ENCODE measurements around the gene MOGAT2.

DNA sequence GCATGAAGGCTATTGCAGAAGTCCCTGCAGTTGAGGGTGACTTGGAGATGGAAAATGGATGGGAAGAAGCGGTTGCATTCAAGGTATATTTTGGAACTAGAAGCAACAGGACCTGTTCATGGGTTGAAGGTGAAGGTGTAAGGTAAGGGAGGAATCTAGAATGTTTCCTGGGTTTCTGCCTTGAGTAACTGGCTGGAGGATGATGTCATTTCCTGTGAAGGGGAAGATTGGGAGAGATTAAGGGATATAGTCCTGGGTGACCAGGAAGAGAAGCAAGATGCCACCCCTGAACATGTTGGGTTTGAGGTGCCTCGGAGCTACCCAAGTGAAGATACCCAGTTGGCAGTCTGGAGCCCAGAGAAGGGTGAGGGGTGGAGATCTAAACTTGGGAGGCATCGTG is 12.1 kb upstream of the MOGAT2 start:
- TF ChIP-seq, protein P1, sequence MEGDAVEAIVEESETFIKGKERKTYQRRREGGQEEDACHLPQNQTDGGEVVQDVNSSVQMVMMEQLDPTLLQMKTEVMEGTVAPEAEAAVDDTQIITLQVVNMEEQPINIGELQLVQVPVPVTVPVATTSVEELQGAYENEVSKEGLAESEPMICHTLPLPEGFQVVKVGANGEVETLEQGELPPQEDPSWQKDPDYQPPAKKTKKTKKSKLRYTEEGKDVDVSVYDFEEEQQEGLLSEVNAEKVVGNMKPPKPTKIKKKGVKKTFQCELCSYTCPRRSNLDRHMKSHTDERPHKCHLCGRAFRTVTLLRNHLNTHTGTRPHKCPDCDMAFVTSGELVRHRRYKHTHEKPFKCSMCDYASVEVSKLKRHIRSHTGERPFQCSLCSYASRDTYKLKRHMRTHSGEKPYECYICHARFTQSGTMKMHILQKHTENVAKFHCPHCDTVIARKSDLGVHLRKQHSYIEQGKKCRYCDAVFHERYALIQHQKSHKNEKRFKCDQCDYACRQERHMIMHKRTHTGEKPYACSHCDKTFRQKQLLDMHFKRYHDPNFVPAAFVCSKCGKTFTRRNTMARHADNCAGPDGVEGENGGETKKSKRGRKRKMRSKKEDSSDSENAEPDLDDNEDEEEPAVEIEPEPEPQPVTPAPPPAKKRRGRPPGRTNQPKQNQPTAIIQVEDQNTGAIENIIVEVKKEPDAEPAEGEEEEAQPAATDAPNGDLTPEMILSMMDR (IDR thresholded peaks at IDR 0.05; ENCODE audit: insufficient read depth, low read length), result no peak
- no peak for TF ChIP-seq SPI1 (IDR thresholded peaks at IDR 0.05; ENCODE audit: borderline replicate concordance, low read depth)
- TF ChIP-seq, protein P2, sequence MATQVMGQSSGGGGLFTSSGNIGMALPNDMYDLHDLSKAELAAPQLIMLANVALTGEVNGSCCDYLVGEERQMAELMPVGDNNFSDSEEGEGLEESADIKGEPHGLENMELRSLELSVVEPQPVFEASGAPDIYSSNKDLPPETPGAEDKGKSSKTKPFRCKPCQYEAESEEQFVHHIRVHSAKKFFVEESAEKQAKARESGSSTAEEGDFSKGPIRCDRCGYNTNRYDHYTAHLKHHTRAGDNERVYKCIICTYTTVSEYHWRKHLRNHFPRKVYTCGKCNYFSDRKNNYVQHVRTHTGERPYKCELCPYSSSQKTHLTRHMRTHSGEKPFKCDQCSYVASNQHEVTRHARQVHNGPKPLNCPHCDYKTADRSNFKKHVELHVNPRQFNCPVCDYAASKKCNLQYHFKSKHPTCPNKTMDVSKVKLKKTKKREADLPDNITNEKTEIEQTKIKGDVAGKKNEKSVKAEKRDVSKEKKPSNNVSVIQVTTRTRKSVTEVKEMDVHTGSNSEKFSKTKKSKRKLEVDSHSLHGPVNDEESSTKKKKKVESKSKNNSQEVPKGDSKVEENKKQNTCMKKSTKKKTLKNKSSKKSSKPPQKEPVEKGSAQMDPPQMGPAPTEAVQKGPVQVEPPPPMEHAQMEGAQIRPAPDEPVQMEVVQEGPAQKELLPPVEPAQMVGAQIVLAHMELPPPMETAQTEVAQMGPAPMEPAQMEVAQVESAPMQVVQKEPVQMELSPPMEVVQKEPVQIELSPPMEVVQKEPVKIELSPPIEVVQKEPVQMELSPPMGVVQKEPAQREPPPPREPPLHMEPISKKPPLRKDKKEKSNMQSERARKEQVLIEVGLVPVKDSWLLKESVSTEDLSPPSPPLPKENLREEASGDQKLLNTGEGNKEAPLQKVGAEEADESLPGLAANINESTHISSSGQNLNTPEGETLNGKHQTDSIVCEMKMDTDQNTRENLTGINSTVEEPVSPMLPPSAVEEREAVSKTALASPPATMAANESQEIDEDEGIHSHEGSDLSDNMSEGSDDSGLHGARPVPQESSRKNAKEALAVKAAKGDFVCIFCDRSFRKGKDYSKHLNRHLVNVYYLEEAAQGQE (IDR thresholded peaks at IDR 0.05; ENCODE audit: insufficient replicate concordance, low read depth), result no peak
- no peak for TF ChIP-seq POLR2AphosphoS5 (IDR thresholded peaks at IDR 0.05; ENCODE audit: low read depth)
- TF ChIP-seq GABPA (IDR thresholded peaks at IDR 0.05; ENCODE audit: low read depth), result no peak
